ENCODE results near the gene TNNC1. TPM values are rescaled to one million over a fixed set of nuclear protein-coding genes. Genes with fewer than 3 reads are reported as not detected.

TNNC1 gene
- total RNA-seq, 1 donor from 2014 or later, result 0.74 TPM

DNA sequence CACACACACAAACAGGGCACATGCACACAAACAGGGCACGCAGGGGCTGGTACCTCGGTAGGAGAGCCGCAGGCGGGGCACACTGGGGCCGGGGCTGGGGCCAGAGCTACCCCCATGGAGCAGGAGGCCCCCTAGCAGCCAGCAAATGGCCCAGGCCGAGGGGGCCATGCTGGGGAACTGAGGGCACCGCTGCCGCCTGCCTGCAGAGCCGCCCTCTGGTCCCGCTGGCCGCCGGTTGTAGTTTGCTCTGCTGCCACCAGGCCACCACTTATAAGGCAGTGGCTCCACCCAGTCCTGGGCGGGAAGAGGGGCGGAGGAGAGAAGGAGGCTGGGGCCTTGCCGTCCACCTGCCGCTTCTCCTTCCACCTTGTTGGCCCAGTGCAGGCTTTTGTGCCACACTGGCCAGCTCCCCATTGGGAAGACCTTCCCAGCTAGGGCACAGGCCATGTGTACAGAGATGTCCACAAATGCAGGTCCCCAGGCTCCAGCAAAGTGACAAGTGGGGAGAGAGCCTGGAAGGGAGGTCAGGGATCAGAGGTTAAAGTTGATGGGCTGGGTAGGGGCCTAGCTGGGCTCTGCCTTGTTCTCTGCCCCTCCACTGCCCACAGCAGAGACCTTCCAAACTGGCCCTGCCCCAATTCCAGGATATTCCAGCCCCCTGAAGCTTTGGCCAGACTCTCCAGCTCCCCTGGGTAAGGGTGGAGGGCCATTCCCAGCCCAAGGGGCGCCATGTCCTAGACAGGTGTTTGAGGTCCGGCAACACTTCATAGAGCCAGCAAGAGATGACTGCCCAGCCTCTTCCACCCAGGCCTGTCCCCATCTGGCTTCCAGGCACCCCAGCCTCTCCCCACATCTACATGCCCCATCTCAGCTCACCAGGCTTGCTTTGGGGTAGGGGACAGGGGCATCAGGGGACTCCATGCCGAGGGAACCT is 8.7 kb downstream of the TNNC1 start, which contains the start of gene SEMA3G:
TSS of gene SEMA3G (minus strand) at position 244 of the 934 bp plus-strand sequence. CDS start at position 168, 76 bp downstream.
- intact Hi-C loops (cut with micrococcal nuclease), result loop anchor here (1.0 to 5.0 kb wide), 2 partner anchors 10 to 163 kb away; partner anchors contain the start of gene NISCH

GRCh38 chr3:52443791-52444687 is 9.8 kb downstream of the TNNC1 start:
- intact Hi-C loops (cut with micrococcal nuclease), result no loop called here

- intact Hi-C loops (cut with micrococcal nuclease), result no loop called here
Measured at GRCh38 chr3:52443268-52443610, 10.6 kb downstream of the TNNC1 start.

DNA sequence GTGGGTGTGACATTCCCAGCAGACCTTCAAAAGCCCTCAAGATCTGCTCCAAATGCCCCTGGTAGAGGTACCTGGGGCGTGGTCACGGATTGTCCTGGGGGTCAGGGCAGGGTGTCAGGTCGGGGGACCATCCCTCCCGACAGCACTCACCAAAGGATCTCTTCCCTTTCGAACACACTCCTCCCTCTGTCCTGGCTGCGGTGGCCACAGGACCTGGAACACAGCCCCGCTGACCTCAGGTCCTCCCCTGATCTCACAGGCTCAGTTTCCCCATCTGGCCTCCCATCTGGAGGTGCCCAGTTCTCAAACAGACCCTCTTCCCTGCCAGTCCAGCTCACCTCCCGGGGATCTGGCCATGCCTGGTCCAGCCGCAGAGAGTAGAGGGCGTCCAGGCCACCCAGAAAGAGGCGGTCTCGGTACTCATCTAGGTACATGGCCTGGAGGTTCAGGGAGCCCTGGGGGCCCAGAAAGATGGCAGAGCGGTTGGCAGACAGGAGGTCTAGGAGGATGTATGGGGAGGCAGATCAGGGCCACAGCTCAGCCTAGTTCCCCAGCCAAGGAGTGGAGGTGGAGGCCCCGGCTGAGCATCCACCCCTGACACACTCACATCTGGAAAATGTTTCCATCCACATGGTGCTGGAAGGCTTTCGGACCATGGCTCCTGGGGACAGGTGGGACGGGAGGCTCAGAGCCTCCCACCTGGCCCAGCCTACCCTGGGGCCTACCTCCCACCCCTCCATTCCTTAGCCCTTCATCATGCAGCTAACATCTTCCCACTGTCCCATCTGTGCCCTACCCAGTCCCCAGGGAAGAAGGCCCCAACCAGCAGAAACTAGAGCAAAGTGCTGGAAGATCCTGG is 11.2 kb downstream of the TNNC1 start:
- intact Hi-C loops (cut with micrococcal nuclease), result no loop called here

GRCh38 chr3:52441772-52442332 is 12.0 kb downstream of the TNNC1 start:
- intact Hi-C loops (cut with micrococcal nuclease), result no loop called here

DNA sequence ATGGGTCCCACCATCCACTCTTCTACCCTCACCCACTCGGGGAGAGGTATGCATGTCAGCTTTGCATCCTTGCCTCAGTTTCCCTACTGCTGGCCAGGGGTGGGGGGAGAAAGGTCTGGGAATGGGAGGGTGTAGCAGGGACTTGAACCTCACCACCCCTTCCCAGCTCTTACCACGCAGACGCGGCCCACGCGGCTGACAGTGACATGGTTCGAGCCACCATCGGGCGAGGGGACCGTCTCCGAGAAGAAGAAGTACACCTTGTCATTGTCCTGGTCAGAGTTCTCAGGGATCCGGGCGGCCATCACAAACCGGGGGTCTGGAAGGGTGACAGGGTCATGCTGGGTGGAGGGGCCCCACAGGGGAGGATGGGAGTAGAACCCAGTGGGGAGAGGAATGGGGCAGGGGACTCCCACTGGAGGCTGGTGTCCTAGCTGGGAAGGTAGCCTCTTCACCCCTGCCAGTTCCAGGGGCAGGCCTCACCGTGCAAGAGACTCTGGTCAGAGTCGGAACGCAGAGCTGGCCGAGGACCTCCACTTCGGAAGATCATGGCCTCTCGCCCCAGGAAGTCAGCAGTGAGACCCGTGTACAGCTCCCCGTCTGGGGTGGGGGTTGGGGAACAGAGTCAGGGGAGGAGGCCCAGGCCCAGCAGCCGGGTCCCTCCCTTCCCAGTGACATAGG is 12.6 kb downstream of the TNNC1 start:
- intact Hi-C loops (cut with micrococcal nuclease), result no loop called here

- intact Hi-C loops (cut with micrococcal nuclease), result no loop called here
Measured at GRCh38 chr3:52440671-52441070, 13.2 kb downstream of the TNNC1 start.

DNA sequence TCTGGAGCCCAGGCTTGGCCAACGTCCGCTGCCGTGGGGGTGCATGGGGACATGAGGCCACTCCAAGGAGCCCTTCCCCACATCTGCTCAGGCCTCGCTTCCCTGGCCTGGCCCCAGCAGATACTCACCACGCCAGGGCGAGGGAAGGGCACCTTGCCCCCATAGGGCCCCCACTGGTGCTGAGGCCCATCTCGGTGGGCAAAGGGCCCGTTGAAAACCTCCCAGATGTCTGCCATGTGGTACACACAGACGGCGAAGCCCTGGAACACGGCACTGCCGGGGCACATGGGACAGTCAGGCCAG is 13.6 kb downstream of the TNNC1 start:
- intact Hi-C loops (cut with micrococcal nuclease), result no loop called here

- intact Hi-C loops (cut with micrococcal nuclease), result no loop called here
Measured at GRCh38 chr3:52439426-52440248, 14.2 kb downstream of the TNNC1 start.

GRCh38 chr3:52438579-52439425 is 15.0 kb downstream of the TNNC1 start:
- intact Hi-C loops (cut with micrococcal nuclease), result no loop called here

GRCh38 chr3:52438104-52438376 is 15.8 kb downstream of the TNNC1 start:
- intact Hi-C loops (cut with micrococcal nuclease), result no loop called here

DNA sequence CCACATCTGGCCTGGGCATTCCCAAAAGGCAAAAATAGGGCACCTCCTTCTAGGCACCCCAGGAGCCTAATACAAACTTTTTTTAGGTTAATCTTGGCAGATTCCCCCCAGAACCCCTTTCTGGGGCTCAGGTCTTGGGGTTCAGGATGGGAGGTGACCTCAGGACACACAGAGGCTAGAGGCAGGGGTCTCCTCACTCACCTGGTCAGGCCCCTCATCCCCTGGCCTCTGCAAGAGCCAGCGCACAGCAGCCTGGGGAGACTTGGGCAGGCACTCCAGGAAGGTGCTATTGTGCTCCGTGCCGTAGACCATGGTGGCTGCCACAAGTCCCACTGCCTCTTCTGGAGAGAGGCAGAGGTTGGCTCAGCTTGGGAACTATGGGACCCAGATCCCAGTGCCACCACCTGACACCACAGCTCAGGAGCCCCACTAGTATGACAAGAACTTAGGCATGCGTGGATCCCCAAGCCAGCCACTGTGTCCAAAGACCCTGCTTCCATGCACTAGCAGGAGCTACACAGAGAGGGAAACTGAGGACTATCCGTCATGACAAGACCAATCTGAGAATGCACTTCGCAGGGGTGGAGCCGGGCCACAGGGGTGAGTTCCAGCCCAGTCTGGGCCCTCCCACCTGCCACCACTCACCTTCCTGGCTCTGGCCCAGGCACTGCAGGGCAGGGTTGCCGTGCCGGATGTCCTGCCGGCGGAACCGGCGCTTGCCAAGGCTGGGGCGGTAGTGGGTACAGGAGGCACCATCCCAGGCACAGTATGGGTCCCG is 16.3 kb downstream of the TNNC1 start:
- intact Hi-C loops (cut with micrococcal nuclease), result no loop called here

DNA sequence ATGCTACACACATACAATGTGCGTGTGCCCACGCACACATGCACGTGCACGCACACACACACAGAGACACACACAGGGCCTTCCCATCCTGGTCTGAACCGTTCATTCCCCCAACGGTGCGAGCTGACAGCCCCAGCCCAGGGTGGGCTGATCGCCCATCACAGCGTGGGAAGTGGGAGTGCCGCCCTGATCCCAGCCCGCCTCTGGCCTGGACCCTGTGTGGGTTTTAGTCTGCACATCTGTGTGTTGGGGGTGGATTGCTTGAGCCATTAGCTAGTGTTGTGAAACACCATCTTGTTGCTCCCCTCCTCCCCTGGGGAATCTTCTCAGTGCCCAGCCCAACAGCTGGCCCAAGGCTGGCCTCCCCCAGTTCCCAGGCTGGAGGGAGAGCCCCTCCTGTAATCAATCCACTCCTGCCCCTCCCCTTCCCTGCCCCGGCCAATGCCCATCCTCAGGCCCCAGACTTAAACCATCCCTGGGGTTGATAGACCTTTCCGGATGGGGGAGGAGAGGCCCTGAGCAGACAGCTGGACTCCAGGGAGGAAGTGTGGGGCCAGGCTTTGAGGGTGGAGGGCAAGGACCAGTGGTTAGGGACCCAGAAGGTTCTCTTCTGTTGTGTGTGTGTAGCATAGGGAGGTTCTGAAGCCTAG is 17.2 kb downstream of the TNNC1 start:
- intact Hi-C loops (cut with micrococcal nuclease), result no loop called here

GRCh38 chr3:52435246-52436101 is 18.4 kb downstream of the TNNC1 start:
- intact Hi-C loops (cut with micrococcal nuclease), result no loop called here

GRCh38 chr3:52434491-52435115 is 19.2 kb downstream of the TNNC1 start:
- intact Hi-C loops (cut with micrococcal nuclease), result no loop called here

DNA sequence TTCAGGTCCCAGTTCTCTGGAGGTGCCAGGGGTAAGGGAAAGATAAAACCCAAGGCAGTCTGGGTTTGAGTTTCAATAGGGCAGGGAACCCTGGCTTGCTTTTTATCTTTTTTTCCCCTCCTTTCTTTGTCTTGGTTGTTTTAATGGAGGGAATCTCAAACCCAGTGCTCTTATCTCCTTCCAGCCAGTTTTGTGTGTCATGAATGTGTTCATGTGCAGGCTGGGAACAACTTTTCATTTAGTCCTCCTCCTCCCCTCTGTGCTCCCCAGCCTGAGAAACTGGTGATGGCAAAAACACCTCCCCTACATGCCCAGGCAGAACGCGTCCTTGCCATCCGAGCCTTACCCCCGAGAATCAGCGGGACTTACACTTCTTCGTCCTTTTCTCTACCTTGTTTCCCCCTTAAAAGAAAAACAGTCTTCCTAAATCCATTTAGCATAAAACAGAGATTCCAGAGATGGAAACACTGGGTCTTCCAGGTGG is 19.8 kb downstream of the TNNC1 start:
- intact Hi-C loops (cut with micrococcal nuclease), result no loop called here

Measured in T-helper 1 cell treated with Interleukin-12 subunit alpha and Interleukin-12 subunit beta and Interleukin-4 antibody, amounts not matched to agents 30 ng/mL and 1 ng/mL, for 36 hours (primary cell).